Endothelial cell of umbilical vein (primary cell): Measurements from ENCODE around the gene DYNC1LI1.

Source experiments
- CTCF ChIP-seq, 2 donors: IDR thresholded peaks; 1 replicate in 1 of 2; 2 replicates in 1 of 2; pipeline ENCODE4 v1.5.1; 2011; ENCODE audit warnings: low read length in 2 of 2, mild to moderate bottlenecking in 2 of 2, moderate library complexity in 2 of 2, control low read depth in 1 of 2, inconsistent platforms in 1 of 2, low read depth in 1 of 2; ENCODE audit not compliant: insufficient read depth in 1 of 2; ENCODE audit errors: extremely low read depth in 1 of 2
- EZH2 ChIP-seq: IDR thresholded peaks from 2 replicates; pipeline ENCODE4 v1.6.1; 2012; ENCODE audit warnings: borderline replicate concordance, low read depth, mild to moderate bottlenecking, moderate library complexity, low read length, inconsistent platforms; ENCODE audit not compliant: severe bottlenecking
- POLR2A ChIP-seq: IDR thresholded peaks from 2 replicates; pipeline ENCODE4 v1.6.1; 2012; ENCODE audit warnings: low read depth, mild to moderate bottlenecking, control low read depth, low read length

GRCh38 chr3:32487781-32488473 lies 82.7 kb downstream of the DYNC1LI1 start:
- TF ChIP-seq CTCF (IDR thresholded peaks at IDR 0.05; ENCODE audit: extremely low read depth in 1 of 2, insufficient read depth in 1 of 2, low read depth in 1 of 2, low read length in 2 of 2) (no peak), POLR2A (no peak), EZH2 (no peak)
